Fibroblast of mammary gland (primary cell): ENCODE results near the gene DCD.
"Not testable (repeated sequence)": the region's sequence is repeated elsewhere in the genome, so short reads cannot be mapped to it uniquely, and the experiment has no call there.

Source experiments
- DNase-seq: peaks from one replicate; pipeline ENCODE4 v3.0.0-alpha.2; 2010; ENCODE audit warnings: low read depth
- H3K4me3 ChIP-seq: 2 replicates; pipeline ENCODE4 v1.5.1; 2011; ENCODE audit warnings: low read depth, mild to moderate bottlenecking, low read length, moderate library complexity; ENCODE audit not compliant: control insufficient read depth
- TF ChIP-seq, protein P1 (sequence below): conservative IDR thresholded peaks from 2 replicates; pipeline ENCODE4 v1.5.1; 2011; ENCODE audit warnings: low read depth, low read length, inconsistent platforms; ENCODE audit not compliant: control insufficient read depth, insufficient read depth

DCD gene

GRCh38 chr12:54641089-54641488 is 7.1 kb downstream of the DCD start:
- no peak for DNase-seq
- TF ChIP-seq, protein P1, sequence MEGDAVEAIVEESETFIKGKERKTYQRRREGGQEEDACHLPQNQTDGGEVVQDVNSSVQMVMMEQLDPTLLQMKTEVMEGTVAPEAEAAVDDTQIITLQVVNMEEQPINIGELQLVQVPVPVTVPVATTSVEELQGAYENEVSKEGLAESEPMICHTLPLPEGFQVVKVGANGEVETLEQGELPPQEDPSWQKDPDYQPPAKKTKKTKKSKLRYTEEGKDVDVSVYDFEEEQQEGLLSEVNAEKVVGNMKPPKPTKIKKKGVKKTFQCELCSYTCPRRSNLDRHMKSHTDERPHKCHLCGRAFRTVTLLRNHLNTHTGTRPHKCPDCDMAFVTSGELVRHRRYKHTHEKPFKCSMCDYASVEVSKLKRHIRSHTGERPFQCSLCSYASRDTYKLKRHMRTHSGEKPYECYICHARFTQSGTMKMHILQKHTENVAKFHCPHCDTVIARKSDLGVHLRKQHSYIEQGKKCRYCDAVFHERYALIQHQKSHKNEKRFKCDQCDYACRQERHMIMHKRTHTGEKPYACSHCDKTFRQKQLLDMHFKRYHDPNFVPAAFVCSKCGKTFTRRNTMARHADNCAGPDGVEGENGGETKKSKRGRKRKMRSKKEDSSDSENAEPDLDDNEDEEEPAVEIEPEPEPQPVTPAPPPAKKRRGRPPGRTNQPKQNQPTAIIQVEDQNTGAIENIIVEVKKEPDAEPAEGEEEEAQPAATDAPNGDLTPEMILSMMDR, result no peak
- H3K4me3 ChIP-seq, result no peak overlapping the region

- H3K4me3 ChIP-seq, result not testable (repeated sequence)
Measured at GRCh38 chr12:54639112-54639511, 9.1 kb downstream of the DCD start.

GRCh38 chr12:54634795-54635194 is 13.4 kb downstream of the DCD start, which contains the start of gene LACRT:
Gene LACRT (minus strand): TSS chr12:54634895. CDS start chr12:54634841, 54 bp downstream.
- no peak within 1 kb of the TSS for H3K4me3 ChIP-seq
- TF ChIP-seq, protein P1, result no peak
- DNase-seq, result no peak

More at GRCh38 chr12:54639112-54639511, 9.1 kb downstream of the DCD start:
- not testable (repeated sequence) for DNase-seq

GRCh38 chr12:54631988-54632728 is 16.0 kb downstream of the DCD start:
- DNase-seq, result no peak
- TF ChIP-seq, protein P1, result no peak

DNA sequence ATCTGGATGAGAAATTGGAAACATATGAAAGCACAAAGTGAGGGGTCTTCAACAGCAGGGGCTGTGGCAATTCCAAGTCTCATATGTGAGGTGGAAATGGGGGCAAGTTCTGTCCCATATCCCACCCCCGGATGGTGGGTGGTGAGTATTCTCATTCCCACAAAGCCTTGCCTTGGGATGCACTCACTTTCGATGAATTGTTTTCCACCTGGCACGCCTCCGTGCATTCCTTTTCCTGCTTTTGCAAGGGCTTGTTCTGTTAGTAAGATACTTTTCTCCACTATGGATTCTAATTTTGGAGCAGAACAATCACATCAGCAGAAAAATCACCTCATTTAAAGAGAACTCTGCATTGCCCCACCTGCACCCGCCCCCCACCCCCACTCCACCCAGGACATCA is 16.6 kb downstream of the DCD start:
- no peak overlapping the region for H3K4me3 ChIP-seq
- TF ChIP-seq, protein P1, result no peak
- DNase-seq, result no peak

More at GRCh38 chr12:54631988-54632728, 16.0 kb downstream of the DCD start:
- H3K4me3 ChIP-seq, result no peak overlapping the region

GRCh38 chr12:54629925-54630324 is 18.2 kb downstream of the DCD start:
- no peak for DNase-seq
- TF ChIP-seq, protein P1, result no peak
- H3K4me3 ChIP-seq, result no peak overlapping the region

DNA sequence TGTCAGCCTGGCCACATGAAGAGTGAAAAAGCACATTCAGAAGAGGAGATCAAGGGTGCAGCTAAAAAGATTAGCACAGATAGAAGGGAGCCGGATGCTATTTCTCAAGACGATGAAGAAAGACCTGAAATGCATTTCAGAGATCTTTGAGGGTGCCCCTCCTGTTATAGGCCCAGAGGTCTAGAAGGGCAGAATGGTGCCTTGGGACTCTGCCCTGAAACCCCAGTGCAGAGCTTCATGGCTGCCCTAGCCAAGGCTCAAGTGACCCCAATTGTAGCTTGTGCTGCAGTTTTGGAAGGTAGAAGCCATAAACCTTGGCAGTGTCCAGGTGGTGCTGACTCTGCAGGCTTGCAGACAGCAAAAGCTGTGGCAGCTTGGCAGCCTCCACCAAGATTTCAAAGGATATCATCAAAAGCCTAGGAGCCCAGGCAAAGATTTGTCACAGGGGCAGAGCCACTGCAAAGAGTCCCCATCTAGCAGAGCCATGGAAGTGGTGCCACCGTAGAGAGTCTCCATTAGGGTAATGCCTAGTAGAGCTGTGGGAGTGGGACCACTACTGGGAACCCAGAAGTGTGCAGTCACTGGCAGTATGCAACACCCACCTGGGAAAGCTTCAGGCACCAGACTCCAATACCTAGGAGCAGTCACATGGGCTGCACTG is 19.8 kb downstream of the DCD start:
- H3K4me3 ChIP-seq, result no peak overlapping the region
- DNase-seq, result no peak
- TF ChIP-seq, protein P1, result no peak
